SK-MEL-5 (cell line): ENCODE measurements around the gene ACSBG1. TPM values are rescaled to one million over a fixed set of nuclear protein-coding genes. Genes with fewer than 3 reads are reported as not detected.

ENCODE experiments used
- DNase-seq: peaks from one replicate; pipeline ENCODE4 v3.0.0-alpha.2; 2016; ENCODE audit warnings: low read depth, low spot score
- in situ Hi-C: cut with HindIII; loops from 2 replicates; pipeline ENCODE4 v1.10.0; 2016; ENCODE audit warnings: low sequenced_read_pairs, high pct_unique_total_duplicates, low pct_unique_long_range_greater_than_20kb
- total RNA-seq: library from RNA; depleted of rRNA; stranded (reverse); fragments of >200 nt; shearing (Covaris generic); gene quantifications from 2 replicates; pipeline ENCODE4 v1.2.3, GENCODE V29; 2014; rRNA removed

The ACSBG1 gene
- total RNA-seq, 1 experiment from 2014 or later = 2.4 TPM

GRCh38 chr15:78130466-78131294 lies 103.7 kb downstream of the ACSBG1 start:
- DNase-seq = no peak
- in situ Hi-C loops = no loop called here

GRCh38 chr15:78129751-78130287 lies 104.5 kb downstream of the ACSBG1 start:
- DNase-seq = no peak
- in situ Hi-C loops = no loop called here

DNA sequence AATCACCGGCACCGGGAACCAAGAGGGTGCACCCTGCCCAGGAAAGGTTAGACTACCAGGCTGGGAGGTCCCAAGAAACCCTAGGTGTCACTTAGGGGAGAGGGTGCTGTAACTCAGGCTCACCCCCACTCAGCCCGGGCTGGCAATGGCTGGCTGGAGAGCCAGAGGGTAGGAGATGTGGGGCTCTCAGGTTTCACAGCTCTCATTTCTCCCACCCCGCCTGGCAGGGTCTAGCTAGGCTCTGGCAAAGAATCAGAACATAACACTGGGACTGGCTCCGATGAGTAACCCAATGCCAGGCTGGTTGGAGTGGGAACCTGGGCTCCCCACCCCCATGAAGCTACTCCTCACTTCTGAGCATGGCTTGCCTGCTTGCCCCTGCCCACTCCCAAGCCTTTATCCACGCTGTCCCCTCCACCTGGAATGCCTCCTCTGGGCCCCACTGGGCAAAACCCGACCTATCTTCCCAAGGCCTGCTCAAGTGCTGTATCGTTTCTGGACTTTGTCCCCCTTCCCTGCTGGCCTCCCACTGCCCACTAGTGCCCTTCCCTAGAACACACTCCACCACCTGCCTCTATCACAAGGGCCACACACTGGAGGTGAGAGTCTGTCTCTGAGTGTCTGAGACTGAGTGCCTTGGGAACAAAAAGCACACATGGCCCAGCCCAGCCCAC lies 105.2 kb downstream of the ACSBG1 start:
- in situ Hi-C loops = no loop called here
- no peak for DNase-seq

DNA sequence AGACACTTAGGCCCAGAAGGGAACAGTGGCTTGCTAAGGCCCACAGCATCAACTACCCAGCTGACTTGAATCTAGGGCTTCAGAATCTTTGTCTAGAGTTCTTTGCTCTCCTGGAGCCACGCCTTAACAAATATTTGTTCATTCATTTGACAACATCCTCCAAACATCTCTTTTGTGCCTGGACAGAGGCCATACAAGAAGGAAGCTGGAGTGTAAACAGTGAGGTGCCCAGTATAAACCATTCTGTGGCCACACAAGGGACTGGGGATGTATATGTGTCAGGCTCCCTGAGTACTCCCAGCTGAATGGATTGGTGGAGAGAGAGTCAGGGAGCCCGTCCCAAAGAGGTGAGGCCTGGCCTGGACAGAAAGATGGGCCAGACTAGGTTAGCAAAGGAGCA lies 106.5 kb downstream of the ACSBG1 start:
- in situ Hi-C loops = no loop called here
- no peak for DNase-seq

- no peak for DNase-seq
- in situ Hi-C loops = no loop called here
These were observed 109.1 kb downstream of the ACSBG1 start for GRCh38 chr15:78125267-78125666.

GRCh38 chr15:78120523-78120922 lies 113.8 kb downstream of the ACSBG1 start:
- no peak for DNase-seq
- in situ Hi-C loops = no loop called here

Other genes with a start within 250 kb of the ACSBG1 start
- gene TBC1D2B, start 156.9 kb downstream of the ACSBG1 start, total RNA-seq = 15.6 and 16.8 TPM in 2 replicates
- not detected in 2 replicates for gene SH2D7, start 142.0 kb downstream of the ACSBG1 start, total RNA-seq
- gene CIB2, start 103.1 kb downstream of the ACSBG1 start, total RNA-seq = 15.4 and 15.9 TPM in 2 replicates
- 71.7 and 76.1 TPM in 2 replicates for gene IDH3A, start 85.2 kb downstream of the ACSBG1 start, total RNA-seq
- 8.5 and 8.7 TPM in 2 replicates for gene DNAJA4, start 30.0 kb upstream of the ACSBG1 start, total RNA-seq
- 327 and 343 TPM in 2 replicates for gene SKIC8, start 65.0 kb upstream of the ACSBG1 start, total RNA-seq
- gene CRABP1, start 105.8 kb upstream of the ACSBG1 start, total RNA-seq = 0.51 TPM in 1 of 2 replicates, not detected in the other
- gene IREB2, start 203.7 kb upstream of the ACSBG1 start, total RNA-seq = 21.8 and 30.4 TPM in 2 replicates